H9 (cell line): ENCODE data around the gene CPM. TPM values are rescaled to one million over a fixed set of nuclear protein-coding genes. Genes with fewer than 3 reads are reported as not detected.

Source experiments
- DNase-seq: peaks from one replicate; pipeline ENCODE4 v3.0.0-alpha.2; 2017
- H2AFZ ChIP-seq: one replicate; pipeline ENCODE4 v1.6.1; 2013; ENCODE audit warnings: mild to moderate bottlenecking, low read length, control low read depth, moderate library complexity
- H2AK5ac ChIP-seq: 2 replicates; pipeline ENCODE4 v1.6.1; 2013; ENCODE audit warnings: low read length, control low read depth, mixed read lengths; ENCODE audit not compliant: insufficient read length
- H2BK120ac ChIP-seq: one replicate; pipeline ENCODE4 v1.6.1; 2013; ENCODE audit warnings: low read depth, mild to moderate bottlenecking, low read length, control low read depth, inconsistent platforms; ENCODE audit not compliant: poor library complexity, severe bottlenecking
- H2BK12ac ChIP-seq: 2 replicates; pipeline ENCODE4 v1.6.1; 2013; ENCODE audit warnings: low read length, control low read depth, mixed read lengths, low read depth; ENCODE audit not compliant: insufficient read length
- H2BK15ac ChIP-seq: 2 replicates; pipeline ENCODE4 v1.6.1; 2013; ENCODE audit warnings: low read depth, low read length, control low read depth
- H2BK20ac ChIP-seq: one replicate; pipeline ENCODE4 v1.6.1; 2013; ENCODE audit warnings: low read depth, mild to moderate bottlenecking, low read length, control low read depth, inconsistent platforms; ENCODE audit not compliant: poor library complexity, severe bottlenecking
- H2BK5ac ChIP-seq: 2 replicates; pipeline ENCODE4 v1.6.1; 2013; ENCODE audit warnings: low read length, control low read depth, mixed read lengths; ENCODE audit not compliant: insufficient read length
- H3K14ac ChIP-seq: 2 replicates; pipeline ENCODE4 v1.6.1; 2013; ENCODE audit warnings: low read length, control low read depth; ENCODE audit not compliant: insufficient read depth
- H3K18ac ChIP-seq: 2 replicates; pipeline ENCODE4 v1.6.1; 2013; ENCODE audit warnings: low read depth, mild to moderate bottlenecking, mixed read lengths, low read length, control low read depth; ENCODE audit not compliant: insufficient read length
- H3K23ac ChIP-seq: 2 replicates; pipeline ENCODE4 v1.6.1; 2013; ENCODE audit warnings: low read length, control low read depth, mixed read lengths, low read depth; ENCODE audit not compliant: insufficient read length
- H3K23me2 ChIP-seq: 2 replicates; pipeline ENCODE4 v1.6.1; 2013; ENCODE audit warnings: low read depth, mild to moderate bottlenecking, mixed read lengths, low read length, control low read depth; ENCODE audit not compliant: insufficient read length, poor library complexity, severe bottlenecking
- H3K27ac ChIP-seq: 2 replicates; pipeline ENCODE4 v1.5.1; 2013; ENCODE audit warnings: low read length, control low read depth, mixed read lengths, low read depth; ENCODE audit not compliant: insufficient read length
- H3K27me3 ChIP-seq: 2 replicates; pipeline ENCODE4 v1.6.1; 2013; ENCODE audit warnings: low read length, control low read depth, inconsistent platforms; ENCODE audit not compliant: insufficient read depth
- H3K4ac ChIP-seq: 2 replicates; pipeline ENCODE4 v1.6.1; 2013; ENCODE audit warnings: low read depth, mild to moderate bottlenecking, control low read depth, inconsistent platforms, low read length, moderate library complexity
- H3K4me1 ChIP-seq: 2 replicates; pipeline ENCODE4 v1.6.1; 2013; ENCODE audit warnings: low read length, control low read depth, inconsistent platforms; ENCODE audit not compliant: insufficient read depth
- H3K4me2 ChIP-seq: 2 replicates; pipeline ENCODE4 v1.6.1; 2013; ENCODE audit warnings: low read length, control low read depth, mixed read lengths; ENCODE audit not compliant: insufficient read length, insufficient read depth
- H3K56ac ChIP-seq: 2 replicates; pipeline ENCODE4 v1.6.1; 2013; ENCODE audit warnings: low read depth, mild to moderate bottlenecking, mixed read lengths, low read length, control low read depth; ENCODE audit not compliant: insufficient read length
- H3K79me1 ChIP-seq: 2 replicates; pipeline ENCODE4 v1.6.1; 2013; ENCODE audit warnings: low read depth, mild to moderate bottlenecking, moderate library complexity, low read length, control low read depth, inconsistent platforms; ENCODE audit not compliant: insufficient read depth, poor library complexity, severe bottlenecking
- H3K79me2 ChIP-seq: 2 replicates; pipeline ENCODE4 v1.6.1; 2013; ENCODE audit warnings: low read length, control low read depth, inconsistent platforms; ENCODE audit not compliant: insufficient read depth
- H3K9ac ChIP-seq: 2 replicates; pipeline ENCODE4 v1.6.1; 2013; ENCODE audit warnings: low read length, control low read depth, mixed read lengths; ENCODE audit not compliant: insufficient read length; ENCODE audit errors: extremely low read depth
- H3K9me3 ChIP-seq: one replicate; pipeline ENCODE4 v1.6.1; 2013; ENCODE audit warnings: low read depth, low read length, inconsistent platforms; ENCODE audit not compliant: control insufficient read depth
- H3T11ph ChIP-seq: one replicate; pipeline ENCODE4 v1.6.1; 2013; ENCODE audit warnings: mild to moderate bottlenecking, low read length, control low read depth, inconsistent platforms
- H4K20me1 ChIP-seq: one replicate; pipeline ENCODE4 v1.6.1; 2013; ENCODE audit not compliant: control insufficient read depth, insufficient read length, insufficient read depth
- H4K5ac ChIP-seq: 2 replicates; pipeline ENCODE4 v1.6.1; 2013; ENCODE audit warnings: low read depth, mild to moderate bottlenecking, mixed read lengths, low read length, control low read depth; ENCODE audit not compliant: insufficient read length
- H4K8ac ChIP-seq: replicated peaks from 2 replicates; pipeline ENCODE4 v1.6.1; 2013; ENCODE audit warnings: low read length, control low read depth, mixed read lengths, low read depth; ENCODE audit not compliant: insufficient read length
- H4K91ac ChIP-seq: 2 replicates; pipeline ENCODE4 v1.6.1; 2013; ENCODE audit warnings: low read depth, mild to moderate bottlenecking, moderate library complexity, mixed read lengths, low read length, control low read depth; ENCODE audit not compliant: insufficient read length
- H3K27ac Mint-ChIP-seq, 3 experiments: 2 replicates in 2 of 3; 3 replicates in 1 of 3; pipeline ENCODE4 v1.8.0; 2020 to 2021; ENCODE audit warnings: mixed read lengths in 3 of 3, mild to moderate bottlenecking in 1 of 3, moderate library complexity in 1 of 3
- H3K27me3 Mint-ChIP-seq: 2 replicates; pipeline ENCODE4 v1.8.0; 2021; ENCODE audit warnings: low read depth, mild to moderate bottlenecking, moderate library complexity, mixed read lengths
- H3K36me3 Mint-ChIP-seq, 3 experiments: 2 replicates in 2 of 3; 3 replicates in 1 of 3; pipeline ENCODE4 v1.8.0; 2020 to 2021; ENCODE audit warnings: low read depth in 3 of 3, mixed read lengths in 3 of 3; ENCODE audit not compliant: insufficient read depth in 1 of 3
- H3K4me1 Mint-ChIP-seq, 2 experiments: 2 replicates each; pipeline ENCODE4 v1.8.0; 2020; ENCODE audit warnings: mixed read lengths in 2 of 2
- H3K4me3 Mint-ChIP-seq, 2 experiments: 2 replicates in 1 of 2; 3 replicates in 1 of 2; pipeline ENCODE4 v1.8.0; 2020 to 2021; ENCODE audit warnings: mild to moderate bottlenecking in 2 of 2, mixed read lengths in 2 of 2, moderate library complexity in 1 of 2
- H3K9me3 Mint-ChIP-seq, 2 experiments: 2 replicates in 1 of 2; 3 replicates in 1 of 2; pipeline ENCODE4 v1.8.0; 2020; ENCODE audit warnings: mild to moderate bottlenecking in 2 of 2, mixed read lengths in 2 of 2, moderate library complexity in 1 of 2
- WGBS: extraction: QIAGEN DNeasy Blood & Tissue Kit; methylation state at CpG from one replicate; pipeline ENCODE4 v1.1.7; 2013; ENCODE audit warnings: missing lambda C conversion rate, low lambda C conversion rate, mixed read lengths; ENCODE audit not compliant: insufficient read length; ENCODE audit errors: extremely low coverage; 5-methylcytosine and 5-hydroxymethylcytosine counted together
- total RNA-seq: library from RNA; stranded (reverse); gene quantifications from 2 replicates; pipeline ENCODE4 v1.2.1, GENCODE V29; 2021
- TF ChIP-seq, protein P1 (sequence below): fragments of 200-600 bp; sonication (generic); conservative IDR thresholded peaks from 3 replicates; pipeline ENCODE4 v1.8.0; 2021; ENCODE audit warnings: antibody characterized with exemption, mild to moderate bottlenecking

CPM gene
- total RNA-seq, 1 experiment from 2014 or later = 1.2 TPM

DNA sequence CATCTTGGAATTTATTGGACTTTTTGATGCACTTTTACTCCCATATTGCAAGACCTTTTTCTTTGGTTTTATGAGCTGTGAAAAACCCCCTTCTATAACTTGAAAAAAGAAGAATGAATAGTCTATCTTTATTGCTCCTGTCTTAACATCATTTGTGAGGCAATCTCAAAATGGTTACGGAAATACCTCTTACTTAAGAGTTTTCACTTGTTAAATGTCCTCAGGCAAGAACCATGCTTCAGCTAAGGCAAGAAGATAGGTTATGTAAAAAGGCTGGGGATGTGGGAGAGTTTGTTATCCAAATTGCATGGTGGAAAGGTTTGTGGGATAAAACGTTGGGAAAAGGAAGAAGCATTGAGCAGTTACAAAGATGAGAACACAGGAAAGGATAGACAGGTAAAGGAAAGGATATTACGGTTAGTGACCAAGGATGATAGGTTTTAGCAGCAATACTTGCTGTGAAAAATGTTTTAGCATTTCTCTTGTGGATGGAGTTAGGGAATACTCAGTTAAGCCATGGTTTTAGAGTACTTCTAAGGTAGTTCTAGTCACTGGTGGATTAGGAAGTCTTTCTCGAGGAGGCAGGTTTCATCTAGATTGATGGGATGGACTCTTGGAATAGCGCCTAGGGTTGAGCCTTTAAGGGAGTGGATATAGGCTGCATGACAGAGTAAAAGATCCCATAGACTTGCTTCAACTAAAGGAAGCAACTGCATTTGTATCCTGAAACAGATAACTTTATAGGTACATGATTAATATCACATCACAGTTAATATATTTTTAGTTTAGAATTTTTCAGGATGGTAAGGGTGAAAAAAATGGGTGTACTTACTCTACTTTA, 94.7 kb downstream of the CPM start:
- no peak overlapping the region for H4K5ac ChIP-seq
- H3K79me2 ChIP-seq = no peaks in the 10 kb centered on the region
- H2BK5ac ChIP-seq = no peak overlapping the region
- TF ChIP-seq, protein P1, sequence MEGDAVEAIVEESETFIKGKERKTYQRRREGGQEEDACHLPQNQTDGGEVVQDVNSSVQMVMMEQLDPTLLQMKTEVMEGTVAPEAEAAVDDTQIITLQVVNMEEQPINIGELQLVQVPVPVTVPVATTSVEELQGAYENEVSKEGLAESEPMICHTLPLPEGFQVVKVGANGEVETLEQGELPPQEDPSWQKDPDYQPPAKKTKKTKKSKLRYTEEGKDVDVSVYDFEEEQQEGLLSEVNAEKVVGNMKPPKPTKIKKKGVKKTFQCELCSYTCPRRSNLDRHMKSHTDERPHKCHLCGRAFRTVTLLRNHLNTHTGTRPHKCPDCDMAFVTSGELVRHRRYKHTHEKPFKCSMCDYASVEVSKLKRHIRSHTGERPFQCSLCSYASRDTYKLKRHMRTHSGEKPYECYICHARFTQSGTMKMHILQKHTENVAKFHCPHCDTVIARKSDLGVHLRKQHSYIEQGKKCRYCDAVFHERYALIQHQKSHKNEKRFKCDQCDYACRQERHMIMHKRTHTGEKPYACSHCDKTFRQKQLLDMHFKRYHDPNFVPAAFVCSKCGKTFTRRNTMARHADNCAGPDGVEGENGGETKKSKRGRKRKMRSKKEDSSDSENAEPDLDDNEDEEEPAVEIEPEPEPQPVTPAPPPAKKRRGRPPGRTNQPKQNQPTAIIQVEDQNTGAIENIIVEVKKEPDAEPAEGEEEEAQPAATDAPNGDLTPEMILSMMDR = no peak
- no peak overlapping the region for H4K8ac ChIP-seq
- H3K23ac ChIP-seq = no peak overlapping the region
- H2AFZ ChIP-seq = no peak overlapping the region
- no peak overlapping the region for H3K4ac ChIP-seq
- H3K23me2 ChIP-seq = no peaks in the 10 kb centered on the region
- H2BK12ac ChIP-seq = no peak overlapping the region
- no peak for DNase-seq
- H3T11ph ChIP-seq = no peak overlapping the region
- H2BK120ac ChIP-seq = no peak overlapping the region
- no peak overlapping the region for H4K91ac ChIP-seq
- no peak overlapping the region for H3K27ac ChIP-seq
- Mint-ChIP-seq H3K4me1 (peaks cover 0 to 12% of the 10 kb centered on the region in 2 experiments; a peak in 3 of 4 replicates), H3K4me3 (no peak overlapping the region), H3K27ac (peak overlapping the region in 1 of 3 experiments; percentile 19; a peak in 1 of 7 replicates), H3K27me3 (no peaks in the 10 kb centered on the region), H3K36me3 (peaks cover 20 to 84% (median 65%) of the 10 kb centered on the region in 3 experiments), H3K9me3 (no peaks in the 10 kb centered on the region)
- no peak overlapping the region for H2AK5ac ChIP-seq
- H4K20me1 ChIP-seq = no peaks in the 10 kb centered on the region
- no peak overlapping the region for H2BK20ac ChIP-seq
- H3K4me1 ChIP-seq = no peaks in the 10 kb centered on the region
- no peak overlapping the region for H3K9ac ChIP-seq
- 100% methylated on average over 1 of the region's 5 CpGs for WGBS
- H3K9me3 ChIP-seq = no peaks in the 10 kb centered on the region
- H3K79me1 ChIP-seq = no peaks in the 10 kb centered on the region
- H3K4me2 ChIP-seq = no peak overlapping the region
- H3K56ac ChIP-seq = no peak overlapping the region
- H3K27me3 ChIP-seq = no peaks in the 10 kb centered on the region
- H2BK15ac ChIP-seq = no peak overlapping the region
- H3K14ac ChIP-seq = no peak overlapping the region
- no peak overlapping the region for H3K18ac ChIP-seq
